Keratinocyte (primary cell): ENCODE results near the gene MVB12B. TPM values are rescaled to one million over a fixed set of nuclear protein-coding genes. Genes with fewer than 3 reads are reported as not detected.

ENCODE experiments used
- DNase-seq: peaks from one replicate; pipeline ENCODE4 v3.0.0-alpha.2; 2011; ENCODE audit warnings: low read depth, missing footprints, low spot score
- FAIRE-seq: peaks from 2 replicates; lab custom pipeline; 2011; peaks lifted over from hg19 to GRCh38; lab: Jason Lieb, UNC
- H2AFZ ChIP-seq: 2 replicates; pipeline ENCODE4 v1.6.0; 2012; ENCODE audit warnings: low read length, control low read depth, inconsistent platforms; ENCODE audit not compliant: control insufficient read depth
- H3K27ac ChIP-seq: 2 replicates; pipeline ENCODE4 v1.5.1; 2011; ENCODE audit warnings: low read length; ENCODE audit not compliant: control insufficient read depth, insufficient read depth
- H3K27me3 ChIP-seq: 3 replicates; pipeline ENCODE4 v1.6.0; 2011; ENCODE audit warnings: low read length; ENCODE audit not compliant: control insufficient read depth, insufficient read depth; ENCODE audit errors: extremely low read depth
- H3K36me3 ChIP-seq, 2 experiments: 2 replicates in 1 of 2; 3 replicates in 1 of 2; pipeline ENCODE4 v1.5.1; 2011; ENCODE audit warnings: low read length in 2 of 2, mild to moderate bottlenecking in 1 of 2; ENCODE audit not compliant: control insufficient read depth in 2 of 2, insufficient read depth in 2 of 2; ENCODE audit errors: extremely low read depth in 1 of 2
- H3K4me1 ChIP-seq: 3 replicates; pipeline ENCODE4 v1.5.1; 2011; ENCODE audit warnings: low read length; ENCODE audit not compliant: control insufficient read depth, insufficient read depth; ENCODE audit errors: extremely low read depth
- H3K4me2 ChIP-seq: 3 replicates; pipeline ENCODE4 v1.6.0; 2011; ENCODE audit warnings: low read depth, low read length; ENCODE audit not compliant: control insufficient read depth, insufficient read depth; ENCODE audit errors: extremely low read depth
- H3K4me3 ChIP-seq, 3 experiments: fragments of 200-600 bp in 1 of 3; sonication (generic) in 1 of 3; 2 replicates in 2 of 3; 3 replicates in 1 of 3; pipeline ENCODE4 v1.5.1; 2011 to 2016; ENCODE audit warnings: low read length in 3 of 3, mild to moderate bottlenecking in 3 of 3, control low read depth in 2 of 3, inconsistent platforms in 1 of 3, low read depth in 1 of 3, mixed read lengths in 1 of 3, mixed run types in 1 of 3, moderate library complexity in 1 of 3; ENCODE audit not compliant: control insufficient read depth in 2 of 3, insufficient read depth in 2 of 3; ENCODE audit errors: extremely low read depth in 1 of 3
- H3K79me2 ChIP-seq: 2 replicates; pipeline ENCODE4 v1.6.0; 2012; ENCODE audit warnings: low read length; ENCODE audit not compliant: control insufficient read depth, insufficient read depth
- H3K9ac ChIP-seq: 3 replicates; pipeline ENCODE4 v1.6.0; 2011; ENCODE audit warnings: low read length; ENCODE audit not compliant: control insufficient read depth, insufficient read depth; ENCODE audit errors: extremely low read depth
- H3K9me1 ChIP-seq: 3 replicates; pipeline ENCODE4 v1.6.0; 2011; ENCODE audit warnings: low read length; ENCODE audit not compliant: control insufficient read depth, insufficient read depth; ENCODE audit errors: extremely low read depth
- H3K9me3 ChIP-seq: 2 replicates; pipeline ENCODE4 v1.5.1; 2012; ENCODE audit warnings: low read depth, low read length; ENCODE audit not compliant: control insufficient read depth
- H4K20me1 ChIP-seq: 3 replicates; pipeline ENCODE4 v1.6.0; 2011; ENCODE audit warnings: low read length; ENCODE audit not compliant: control insufficient read depth, insufficient read depth; ENCODE audit errors: extremely low read depth
- EZH2 ChIP-seq: IDR thresholded peaks from one replicate; pipeline ENCODE4 v1.6.1; 2012; ENCODE audit warnings: inconsistent platforms, mild to moderate bottlenecking, low read length, moderate library complexity
- dilution Hi-C: fragments of 300-500 bp; cut with MboI; formaldehyde crosslinking; loops from one replicate; pipeline ENCODE4 v1.7.0; 2020; ENCODE audit warnings: low sequenced_read_pairs; ENCODE audit not compliant: extremely low pct_ligation_motif_present
- polyA plus RNA-seq, 5 experiments: library from polyadenylated mRNA; depleted of rRNA in 3 of 5; stranded (reverse) in 3 of 5; stranded (forward) in 1 of 5; unstranded in 1 of 5; fragments of >200 nt; gene quantifications; 1 replicate in 1 of 5; 2 replicates in 3 of 5; 3 replicates in 1 of 5; pipeline versions ENCODE4 v1.2.1 to v1.2.3, GENCODE V29; 2011 to 2012; ENCODE audit warnings: missing spikeins in 2 of 5, low read depth in 1 of 5, low replicate concordance in 1 of 5
- TF ChIP-seq, protein P1 (sequence below), 3 experiments: IDR thresholded peaks in 1 of 3; conservative IDR thresholded peaks in 1 of 3; optimal IDR thresholded peaks in 1 of 3; 2 replicates in 2 of 3; 3 replicates in 1 of 3; pipeline versions ENCODE3 to v1.5.1; 2011; ENCODE audit warnings: low read length in 3 of 3, mild to moderate bottlenecking in 3 of 3, moderate library complexity in 2 of 3, control low read depth in 1 of 3, inconsistent platforms in 1 of 3; ENCODE audit not compliant: insufficient read depth in 2 of 3; ENCODE audit errors: extremely low read depth in 1 of 3

The MVB12B gene
- polyA plus RNA-seq, 1 donor (not counting 4 experiments of a cell fraction or from before 2014, with no cell fraction given) = 1.2 TPM

DNA sequence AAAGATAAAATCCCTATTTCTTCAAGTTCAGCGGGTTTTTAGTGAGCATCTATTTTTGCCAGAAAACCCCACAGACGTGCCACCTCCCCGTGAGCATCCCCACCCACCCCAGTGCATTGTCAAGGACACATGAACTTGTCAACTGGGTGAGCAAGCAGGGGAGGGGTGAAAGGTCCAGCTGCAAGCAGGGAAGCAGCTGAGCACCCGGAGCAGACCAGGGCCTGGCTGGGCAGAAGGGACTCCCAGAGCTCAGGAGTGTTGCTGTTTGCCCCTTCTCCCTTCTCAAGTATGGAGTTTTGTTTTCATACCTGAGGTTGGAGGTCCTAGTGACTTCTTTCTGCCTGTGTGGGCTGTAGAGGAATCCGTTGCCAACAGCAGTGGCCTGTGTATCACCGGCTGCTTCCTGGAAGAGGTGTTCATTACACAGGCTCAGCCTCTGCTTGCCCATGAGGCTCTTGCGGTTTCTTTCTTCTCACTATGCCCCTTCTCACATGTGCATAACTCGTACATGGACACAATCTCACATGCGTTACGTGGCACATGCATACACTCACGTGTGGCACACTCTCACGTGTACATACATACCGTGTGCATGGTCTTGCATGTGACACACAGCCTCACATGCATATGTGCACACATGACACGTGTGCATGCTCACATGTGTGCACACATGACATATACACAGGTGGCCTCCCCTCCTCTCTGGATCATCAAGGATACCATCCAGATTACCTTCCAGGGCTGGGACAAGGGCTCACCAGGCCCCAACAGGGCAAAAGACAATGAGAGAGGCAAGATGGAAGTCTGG lies 126.7 kb downstream of the MVB12B start:
- no peaks in the 10 kb centered on the region for H3K4me1 ChIP-seq
- H4K20me1 ChIP-seq = no peaks in the 10 kb centered on the region
- H3K9ac ChIP-seq = no peak overlapping the region
- H3K9me1 ChIP-seq = no peaks in the 10 kb centered on the region
- FAIRE-seq (no peak), DNase-seq (no peak)
- no peaks in the 10 kb centered on the region for H3K27me3 ChIP-seq
- no peaks in the 10 kb centered on the region for H3K79me2 ChIP-seq
- H3K36me3 ChIP-seq = no peaks in the 10 kb centered on the region
- H3K27ac ChIP-seq = no peak overlapping the region
- dilution Hi-C loops = no loop called here
- H3K4me3 ChIP-seq = no peak overlapping the region
- H2AFZ ChIP-seq = no peak overlapping the region
- no peaks in the 10 kb centered on the region for H3K9me3 ChIP-seq
- no peak overlapping the region for H3K4me2 ChIP-seq
- TF ChIP-seq EZH2 = no peak
- TF ChIP-seq, protein P1, sequence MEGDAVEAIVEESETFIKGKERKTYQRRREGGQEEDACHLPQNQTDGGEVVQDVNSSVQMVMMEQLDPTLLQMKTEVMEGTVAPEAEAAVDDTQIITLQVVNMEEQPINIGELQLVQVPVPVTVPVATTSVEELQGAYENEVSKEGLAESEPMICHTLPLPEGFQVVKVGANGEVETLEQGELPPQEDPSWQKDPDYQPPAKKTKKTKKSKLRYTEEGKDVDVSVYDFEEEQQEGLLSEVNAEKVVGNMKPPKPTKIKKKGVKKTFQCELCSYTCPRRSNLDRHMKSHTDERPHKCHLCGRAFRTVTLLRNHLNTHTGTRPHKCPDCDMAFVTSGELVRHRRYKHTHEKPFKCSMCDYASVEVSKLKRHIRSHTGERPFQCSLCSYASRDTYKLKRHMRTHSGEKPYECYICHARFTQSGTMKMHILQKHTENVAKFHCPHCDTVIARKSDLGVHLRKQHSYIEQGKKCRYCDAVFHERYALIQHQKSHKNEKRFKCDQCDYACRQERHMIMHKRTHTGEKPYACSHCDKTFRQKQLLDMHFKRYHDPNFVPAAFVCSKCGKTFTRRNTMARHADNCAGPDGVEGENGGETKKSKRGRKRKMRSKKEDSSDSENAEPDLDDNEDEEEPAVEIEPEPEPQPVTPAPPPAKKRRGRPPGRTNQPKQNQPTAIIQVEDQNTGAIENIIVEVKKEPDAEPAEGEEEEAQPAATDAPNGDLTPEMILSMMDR (optimal IDR thresholded peaks at IDR 0.05 in 1 of 3, IDR thresholded peaks at IDR 0.05 in 1 of 3, conservative IDR thresholded peaks at IDR 0.05 in 1 of 3; ENCODE audit: extremely low read depth in 1 of 3, insufficient read depth in 2 of 3, low read length in 3 of 3) = no peak

- TF ChIP-seq, protein P1 (optimal IDR thresholded peaks at IDR 0.05 in 1 of 3, IDR thresholded peaks at IDR 0.05 in 1 of 3, conservative IDR thresholded peaks at IDR 0.05 in 1 of 3; ENCODE audit: extremely low read depth in 1 of 3, insufficient read depth in 2 of 3, low read length in 3 of 3) = no peak
- TF ChIP-seq EZH2 = no peak
- Histone ChIP-seq H3K9me1 (no peaks in the 10 kb centered on the region), H3K79me2 (no peaks in the 10 kb centered on the region), H3K4me1 (no peaks in the 10 kb centered on the region), H2AFZ (no peak overlapping the region), H3K4me2 (no peak overlapping the region), H4K20me1 (no peaks in the 10 kb centered on the region), H3K27me3 (no peaks in the 10 kb centered on the region), H3K9me3 (no peaks in the 10 kb centered on the region), H3K9ac (no peak overlapping the region), H3K27ac (no peak overlapping the region), H3K4me3 (no peak overlapping the region), H3K36me3 (no peaks in the 10 kb centered on the region)
- DNase-seq = no peak
- dilution Hi-C loops = no loop called here
- FAIRE-seq = no peak
These were observed 127.6 kb downstream of the MVB12B start for GRCh38 chr9:126454215-126454614.
